ENCODE results near the gene GFY. TPM values are rescaled to one million over a fixed set of nuclear protein-coding genes. Genes with fewer than 3 reads are reported as not detected.
"Not testable (repeated sequence)": the region's sequence is repeated elsewhere in the genome, so short reads cannot be mapped to it uniquely, and the experiment has no call there.

The GFY gene
- total RNA-seq, 4 donors from 2014 or later = not detected

DNA sequence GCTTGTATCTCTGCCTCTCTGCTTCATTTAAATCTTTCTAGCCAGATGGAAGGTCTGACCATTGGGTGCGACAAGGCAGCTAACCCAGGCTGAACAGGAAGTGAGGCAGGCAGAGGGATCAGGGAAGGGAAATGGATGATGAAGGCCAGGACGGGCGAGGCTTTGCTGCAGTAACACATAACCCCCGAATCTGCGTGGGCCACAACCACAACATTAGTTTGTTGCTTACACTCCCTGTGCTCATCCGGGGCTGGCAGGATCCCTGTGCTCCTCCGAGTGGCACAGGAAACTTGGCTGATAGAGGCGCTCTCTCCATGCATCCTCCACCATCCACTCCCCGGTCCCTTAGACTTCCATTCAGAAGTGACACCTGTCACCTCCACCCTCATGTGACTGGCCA is 47.7 kb downstream of the GFY start:
- no peak for DNase-seq (ENCODE audit: low spot score)
- no peak for ATAC-seq (ENCODE audit: low FRiP score)
- TF ChIP-seq CTCF (IDR thresholded peaks at IDR 0.05) = no peak

DNA sequence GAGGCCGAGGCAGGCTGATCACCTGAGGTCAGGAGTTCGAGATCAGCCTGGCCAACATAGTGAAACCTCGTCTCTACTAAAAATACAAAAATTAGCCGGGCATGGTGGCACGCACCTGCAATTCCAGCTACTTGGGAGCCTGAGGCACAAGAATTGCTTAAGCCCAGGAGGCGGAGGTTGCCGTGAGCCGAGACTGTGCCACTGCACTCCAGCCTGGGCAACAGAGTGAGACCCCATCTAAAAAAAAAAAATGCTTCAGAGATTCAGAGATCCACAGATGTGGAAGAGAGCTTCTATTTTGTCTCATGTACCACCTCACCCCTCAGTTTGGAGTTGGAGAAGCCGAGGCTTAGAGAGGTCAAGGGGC is 48.3 kb downstream of the GFY start:
- DNase-seq (ENCODE audit: low spot score); ATAC-seq (ENCODE audit: low FRiP score): not testable (repeated sequence)

DNA sequence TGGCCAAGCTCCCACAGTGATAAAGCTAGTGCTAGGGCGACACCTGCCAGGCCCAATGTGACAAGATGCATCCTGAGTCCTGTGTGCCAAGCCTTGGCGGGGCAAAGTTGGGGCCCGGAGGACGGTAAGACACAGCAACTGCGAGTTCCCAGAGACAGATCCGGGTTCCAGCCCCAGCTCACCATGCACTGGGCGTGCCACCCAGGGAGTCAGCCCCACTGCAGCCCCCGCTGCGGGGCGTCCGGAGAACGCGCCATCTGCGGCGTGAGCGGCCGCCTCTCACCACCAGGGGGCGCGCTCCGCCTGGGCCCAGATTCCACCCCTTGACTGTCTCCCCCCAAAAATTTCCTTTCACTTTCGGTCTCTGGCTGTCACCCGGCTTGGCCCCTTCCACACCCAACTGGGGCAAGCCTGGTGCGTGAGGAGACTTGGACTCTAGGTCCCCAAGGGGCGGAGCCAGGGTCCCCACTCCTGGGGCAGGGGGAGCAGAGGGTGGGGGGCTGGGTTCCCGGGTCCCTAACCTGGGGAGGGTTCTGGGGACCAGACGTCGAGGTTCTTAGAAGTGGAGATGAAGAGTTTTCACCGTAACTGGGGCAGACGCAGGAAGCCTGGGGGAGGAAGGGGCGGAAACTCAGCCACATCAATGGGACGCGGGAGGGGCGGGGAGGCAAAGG is 48.8 kb downstream of the GFY start, which contains the start of gene FLT3LG:
Gene FLT3LG (plus strand): TSS at position 348 of the 674 bp plus-strand sequence. CDS start 425 bp downstream, outside the sequence.
- DNase-seq (ENCODE audit: low spot score) (peak; percentile 55), ATAC-seq (ENCODE audit: low FRiP score) (peak; percentile 84)
- peak in 2 of 3 donors; percentile 89 to 97 for TF ChIP-seq CTCF (IDR thresholded peaks at IDR 0.05)

DNA sequence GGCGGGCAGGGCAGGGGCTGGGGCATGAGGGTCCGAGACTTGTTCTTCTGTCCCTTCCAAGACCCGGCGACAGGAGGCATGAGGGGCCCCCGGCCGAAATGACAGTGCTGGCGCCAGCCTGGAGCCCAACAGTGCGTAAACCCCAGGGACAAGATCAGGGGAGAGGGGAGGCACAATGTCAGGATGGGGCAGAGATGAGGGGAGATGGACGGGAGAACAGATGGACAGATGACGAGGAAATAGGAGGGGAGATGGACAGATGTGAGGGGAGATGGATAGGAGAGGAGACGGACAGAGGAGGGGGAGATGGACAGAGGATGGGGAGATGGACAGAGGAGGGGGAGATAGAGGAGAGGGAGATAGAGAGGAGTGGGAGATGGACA is 49.3 kb downstream of the GFY start:
- DNase-seq (ENCODE audit: low spot score) = no peak
- ATAC-seq (ENCODE audit: low FRiP score) = no peak
- TF ChIP-seq CTCF (IDR thresholded peaks at IDR 0.05) = no peak

DNA sequence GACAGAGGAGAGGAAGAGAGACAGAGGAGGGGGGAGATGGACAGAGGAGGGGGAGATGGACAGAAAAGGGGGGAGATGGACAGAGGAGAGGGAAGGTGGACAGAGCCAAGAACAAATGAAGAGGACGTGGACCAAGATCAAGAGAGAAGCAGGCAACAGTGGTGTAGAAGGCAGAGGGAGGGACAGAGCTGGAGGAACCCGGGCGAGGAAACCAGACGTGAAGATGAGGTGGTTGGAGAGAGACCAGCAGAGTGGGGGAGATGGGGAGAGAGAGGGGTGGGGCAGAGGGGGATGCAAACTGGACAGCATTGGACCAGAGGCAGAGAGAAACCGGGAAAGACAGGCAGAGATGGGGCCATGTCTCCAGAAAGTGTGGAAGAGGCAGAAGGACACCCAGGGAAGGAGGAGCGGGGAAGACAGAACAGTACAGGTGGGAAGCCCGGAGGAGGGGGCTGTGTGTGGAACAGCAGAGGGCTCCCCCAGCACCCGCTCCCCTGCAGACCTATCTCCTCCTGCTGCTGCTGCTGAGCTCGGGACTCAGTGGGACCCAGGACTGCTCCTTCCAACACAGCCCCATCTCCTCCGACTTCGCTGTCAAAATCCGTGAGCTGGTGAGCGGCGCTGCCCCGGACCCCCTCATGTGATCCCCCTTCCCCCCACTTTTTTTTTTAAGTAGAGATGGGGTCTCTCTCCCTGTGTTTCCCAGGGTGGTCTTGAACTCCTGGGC is 50.2 kb downstream of the GFY start:
- DNase-seq (ENCODE audit: low spot score) = no peak
- no peak for ATAC-seq (ENCODE audit: low FRiP score)
- TF ChIP-seq CTCF (IDR thresholded peaks at IDR 0.05) = no peak

GRCh38 chr19:49475995-49476880 is 51.0 kb downstream of the GFY start:
- no peak for ATAC-seq (ENCODE audit: low FRiP score)
- DNase-seq (ENCODE audit: low spot score) = no peak

More at GRCh38 chr19:49475995-49476880, 51.0 kb downstream of the GFY start:
- TF ChIP-seq CTCF (IDR thresholded peaks at IDR 0.05) = no peak

Other genes with a start within 250 kb of the GFY start
- 1 to 10 TPM; 1.0 to 5.7 (median 1.4) TPM for gene SLC6A16, start 100.2 kb upstream of the GFY start, total RNA-seq
- 10 to 100 TPM; 10.3 to 43.8 (median 21.5) TPM for gene CD37, start 90.0 kb upstream of the GFY start, total RNA-seq
- gene TEAD2, start 63.0 kb upstream of the GFY start, total RNA-seq = 10 to 100 TPM; 19.9 to 35.0 (median 26.1) TPM
- gene DKKL1, start 61.5 kb upstream of the GFY start, total RNA-seq = not detected
- gene KASH5, start 37.1 kb upstream of the GFY start, total RNA-seq = under 1 TPM in 1 of 4 donors, not detected in 3; 0.56 TPM
- gene PTH2, start 1.9 kb upstream of the GFY start, total RNA-seq = not detected
- 1 to 10 TPM in 3 of 4 donors, under 1 TPM in 1; 0.48 to 6.3 (median 1.0) TPM for gene SLC17A7, start 16.1 kb downstream of the GFY start, total RNA-seq
- gene PIH1D1, start 26.4 kb downstream of the GFY start, total RNA-seq = 10 to 100 TPM; 52.7 to 87.4 (median 75.7) TPM
- 10 to 100 TPM; 20.3 to 48.1 (median 34.6) TPM for gene ALDH16A1, start 27.8 kb downstream of the GFY start, total RNA-seq
- 10 to 100 TPM in 1 of 4 donors, 1 to 10 TPM in 3; 2.3 to 11.2 (median 2.6) TPM for gene FLT3LG, start 48.8 kb downstream of the GFY start, total RNA-seq
- 1,000 to 10,000 TPM; 2,551 to 3,862 (median 3,160) TPM for gene RPL13A, start 62.2 kb downstream of the GFY start, total RNA-seq
- gene RPS11, start 71.0 kb downstream of the GFY start, total RNA-seq = 1,000 to 10,000 TPM; 3,715 to 4,750 (median 4,286) TPM
- 100 to 1,000 TPM; 314 to 479 (median 337) TPM for gene FCGRT, start 87.3 kb downstream of the GFY start, total RNA-seq
- gene RCN3, start 102.6 kb downstream of the GFY start, total RNA-seq = 10 to 100 TPM; 23.7 to 70.1 (median 26.9) TPM
- gene NOSIP, start 155.2 kb downstream of the GFY start, total RNA-seq = 10 to 100 TPM; 36.9 to 70.8 (median 46.4) TPM
- gene PRRG2, start 155.9 kb downstream of the GFY start, total RNA-seq = 1 to 10 TPM in 2 of 4 donors, under 1 TPM in 1, not detected in 1; 0.79 to 5.2 (median 2.3) TPM
- 10 to 100 TPM in 1 of 4 donors, 1 to 10 TPM in 3; 3.3 to 11.3 (median 4.1) TPM for gene PRR12, start 165.8 kb downstream of the GFY start, total RNA-seq
- 10 to 100 TPM; 72.2 to 91.0 (median 76.8) TPM for gene RRAS, start 214.8 kb downstream of the GFY start, total RNA-seq
- 10 to 100 TPM in 2 of 4 donors, 1 to 10 TPM in 2; 8.8 to 13.6 (median 11.5) TPM for gene SCAF1, start 216.8 kb downstream of the GFY start, total RNA-seq
- 10 to 100 TPM; 32.4 to 62.7 (median 36.4) TPM for gene IRF3, start 240.5 kb downstream of the GFY start, total RNA-seq
- gene BCL2L12, start 240.5 kb downstream of the GFY start, total RNA-seq = 1 to 10 TPM; 3.6 to 9.2 (median 5.9) TPM